HepG2 (cell line): ENCODE results near the gene CRYAB. TPM values are rescaled to one million over a fixed set of nuclear protein-coding genes. Genes with fewer than 3 reads are reported as not detected.

Source experiments
- ARID4A ChIP-seq: sonication (generic); formaldehyde crosslinking; IDR thresholded peaks from 2 replicates; pipeline ENCODE4 v1.5.0; 2020; ENCODE audit warnings: mild to moderate bottlenecking, missing genetic modification reagents, borderline replicate concordance
- BRF2 ChIP-seq: sonication (generic); formaldehyde crosslinking; IDR thresholded peaks from 2 replicates; pipeline ENCODE4 v1.8.1; 2022; ENCODE audit warnings: mild to moderate bottlenecking, missing genetic modification reagents
- CEBPG ChIP-seq: IDR thresholded peaks from 2 replicates; pipeline ENCODE4 v1.6.1; 2016
- HES4 ChIP-seq: sonication (generic); formaldehyde crosslinking; IDR thresholded peaks from 2 replicates; pipeline ENCODE4 v1.9.0; 2021; ENCODE audit warnings: mild to moderate bottlenecking, missing genetic modification reagents, borderline replicate concordance
- HIVEP1 ChIP-seq: sonication (generic); formaldehyde crosslinking; IDR thresholded peaks from 2 replicates; pipeline ENCODE4 v1.4.0; 2020; ENCODE audit warnings: mild to moderate bottlenecking, missing genetic modification reagents
- HNRNPLL ChIP-seq: fragments of 200-400 bp; formaldehyde crosslinking; IDR thresholded peaks from 2 replicates; pipeline ENCODE4 v1.6.1; 2017; ENCODE audit warnings: mild to moderate bottlenecking, low read depth, low read length; ENCODE audit not compliant: poor library complexity, severe bottlenecking
- IRF9 ChIP-seq: sonication (generic); formaldehyde crosslinking; IDR thresholded peaks from 2 replicates; pipeline ENCODE4 v1.8.0; 2022; ENCODE audit warnings: missing genetic modification reagents, mild to moderate bottlenecking, borderline replicate concordance
- MXD4 ChIP-seq: IDR thresholded peaks from 2 replicates; pipeline ENCODE4 v1.6.1; 2016; ENCODE audit warnings: mild to moderate bottlenecking, missing biosample characterization, missing genetic modification reagents
- NCOA2 ChIP-seq: sonication (generic); formaldehyde crosslinking; IDR thresholded peaks from 2 replicates; pipeline ENCODE4 v1.8.0; 2022; ENCODE audit warnings: inconsistent platforms
- PRMT3 ChIP-seq: sonication (generic); formaldehyde crosslinking; IDR thresholded peaks from 2 replicates; pipeline ENCODE4 v1.8.1; 2022; ENCODE audit warnings: low read depth, mild to moderate bottlenecking, moderate library complexity, missing genetic modification reagents, borderline replicate concordance
- SNAPC5 ChIP-seq: sonication (generic); formaldehyde crosslinking; IDR thresholded peaks from 2 replicates; pipeline ENCODE4 v1.8.1; 2023; ENCODE audit warnings: mild to moderate bottlenecking, missing genetic modification reagents, borderline replicate concordance
- ZFP90 ChIP-seq: sonication (generic); formaldehyde crosslinking; IDR thresholded peaks from 2 replicates; pipeline ENCODE4 v1.8.0; 2022; ENCODE audit warnings: missing genetic modification reagents, mild to moderate bottlenecking, inconsistent platforms, borderline replicate concordance
- ZNF124 ChIP-seq: sonication (generic); formaldehyde crosslinking; IDR thresholded peaks from 2 replicates; pipeline ENCODE4 v1.4.0; 2020; ENCODE audit warnings: missing genetic modification reagents
- ZNF234 ChIP-seq: sonication (generic); formaldehyde crosslinking; conservative IDR thresholded peaks from 2 replicates; pipeline ENCODE4 v1.5.1; 2020; ENCODE audit warnings: mild to moderate bottlenecking, missing genetic modification reagents
- ZNF570 ChIP-seq: sonication (generic); formaldehyde crosslinking; IDR thresholded peaks from 2 replicates; pipeline ENCODE4 v1.4.0; 2020; ENCODE audit warnings: mild to moderate bottlenecking, missing genetic modification reagents, borderline replicate concordance
- ZNF574 ChIP-seq: sonication (generic); formaldehyde crosslinking; IDR thresholded peaks from 2 replicates; pipeline ENCODE4 v1.4.0; 2020; ENCODE audit warnings: missing genetic modification reagents
- ZNF616 ChIP-seq: sonication (generic); formaldehyde crosslinking; IDR thresholded peaks from 2 replicates; pipeline ENCODE4 v1.5.0; 2020; ENCODE audit warnings: low read depth, mild to moderate bottlenecking, missing genetic modification reagents
- ZNF703 ChIP-seq: sonication (generic); formaldehyde crosslinking; IDR thresholded peaks from 2 replicates; pipeline ENCODE4 v1.5.1; 2020; ENCODE audit warnings: missing genetic modification reagents, mild to moderate bottlenecking, moderate library complexity, borderline replicate concordance
- polyA plus RNA-seq, 8 experiments: library from polyadenylated mRNA; depleted of rRNA in 3 of 8; stranded (reverse) in 7 of 8; unstranded in 1 of 8; fragments of >200 nt; fragmentation: Illumina TruSeq in 4 of 8; extraction: Trizol in 4 of 8; gene quantifications; 2 replicates each; pipeline versions ENCODE4 v1.2.1 to v1.2.3, GENCODE V29; 2011 to 2016; ENCODE audit warnings: low read depth in 4 of 8, missing spikeins in 1 of 8, mixed read lengths in 1 of 8; ENCODE audit not compliant: insufficient read depth in 1 of 8
- total RNA-seq, 5 experiments: library from RNA; depleted of rRNA; stranded (reverse); fragments of >200 nt; fragmentation: Illumina TruSeq; extraction: Trizol; gene quantifications; 2 replicates each; pipeline ENCODE4 v1.2.3, GENCODE V29; 2016; ENCODE audit warnings: low read depth in 1 of 5

Gene CRYAB
- total and polyA plus RNA-seq, 2 of the 13 experiments (the other 11 are each of a cell fraction or from before 2014, with no cell fraction given): 0.55 to 1.1 TPM

GRCh38 chr11:111926505-111927391 lies 15.2 kb upstream of the CRYAB start (continued):
- TF ChIP-seq PRMT3 (CRISPR knock-in tag) (no peak), CEBPG (CRISPR knock-in tag) (0 out of 2 replicates have a peak, but pooled peaks have one; percentile 28), ZNF570 (no peak), HIVEP1 (CRISPR knock-in tag) (peak; percentile 46; the same call in 1 of the 2 replicates), BRF2 (0 out of 2 replicates have a peak, but pooled peaks have one; percentile 33), HNRNPLL (peak; percentile 86), SNAPC5 (peak; percentile 29; the same call in 1 of the 2 replicates), IRF9 (peak; percentile 64; the same call in 1 of the 2 replicates), ZNF234 (no peak), ZNF124 (CRISPR knock-in tag) (peak; percentile 32; the same call in 1 of the 2 replicates), ZNF616 (CRISPR knock-in tag) (no peak), ARID4A (CRISPR knock-in tag) (peak; percentile 76), NCOA2 (CRISPR knock-in tag) (peak; percentile 56; the same call in 1 of the 2 replicates), MXD4 (CRISPR knock-in tag) (peak; percentile 49; the same call in 1 of the 2 replicates), HES4 (CRISPR knock-in tag) (peak; percentile 55; the same call in 1 of the 2 replicates), ZNF574 (CRISPR knock-in tag) (peak; percentile 76), ZNF703 (no peak), ZFP90 (CRISPR knock-in tag) (peak; percentile 71)
